Cerebellar cortex (tissue), 1 donor: ENCODE data around the gene CACNA1I.

ENCODE experiments used
- DNase-seq: peaks from one replicate; pipeline ENCODE4 v3.0.0-alpha.2; 2015; ENCODE audit warnings: low spot score

CACNA1I gene

DNA sequence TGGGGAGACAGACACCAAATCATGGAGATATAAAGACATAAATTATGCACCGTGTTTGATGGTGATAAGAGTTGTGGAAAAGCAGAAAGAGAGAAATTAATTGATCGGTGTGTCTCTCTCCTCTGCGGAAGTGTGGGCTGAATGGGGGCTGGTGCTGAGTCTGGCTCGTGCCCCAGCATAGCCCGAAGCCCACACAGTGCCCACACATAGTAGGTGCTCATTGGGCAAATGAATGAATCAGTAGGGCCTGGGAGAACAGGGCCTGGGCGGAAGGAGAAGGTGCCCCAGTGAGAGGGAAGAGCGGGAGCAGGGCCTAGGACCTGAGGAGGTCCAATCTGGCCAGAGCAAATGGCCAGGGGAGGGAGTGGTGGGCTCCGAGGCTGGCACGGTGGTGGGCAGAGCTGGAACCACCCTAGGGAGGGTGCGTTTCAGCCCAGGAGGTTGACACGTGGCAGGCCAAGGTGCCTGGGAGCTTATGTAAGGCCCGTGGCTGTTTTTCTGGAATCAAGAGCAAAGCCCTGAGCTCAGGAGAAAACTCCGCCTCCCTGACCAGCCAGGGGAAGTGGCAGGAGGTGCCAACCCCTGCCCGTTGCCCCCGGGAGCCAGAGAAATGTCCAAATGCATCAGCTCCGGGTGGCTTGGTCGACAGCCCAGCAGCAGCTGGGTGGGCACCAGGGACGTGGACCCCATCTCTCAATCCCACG is 2.1 kb upstream of the CACNA1I start:
- no peak for DNase-seq

GRCh38 chr22:39569066-39569465 is 1.5 kb upstream of the CACNA1I start:
- no peak for DNase-seq

DNA sequence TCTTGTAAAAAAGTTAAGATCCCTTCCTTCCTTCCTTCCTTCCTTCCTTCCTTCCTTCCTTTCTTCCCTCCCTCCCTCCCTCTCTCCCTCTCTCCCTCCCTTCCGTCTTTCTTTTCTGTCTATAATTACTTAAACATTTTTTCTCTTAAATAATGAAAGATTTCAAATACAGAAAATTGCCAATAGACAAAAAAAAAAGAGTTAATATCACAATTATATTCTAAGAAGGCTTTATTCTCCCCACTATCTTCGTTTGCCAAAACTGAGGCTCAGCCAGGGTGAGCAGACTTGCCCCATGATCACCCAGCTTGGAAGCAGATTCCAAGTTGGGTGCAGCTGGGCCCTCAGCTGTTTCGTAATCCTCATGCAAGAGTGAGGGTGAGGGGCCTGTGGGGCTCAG is 327 bp upstream of the CACNA1I start:
- DNase-seq = no peak

DNA sequence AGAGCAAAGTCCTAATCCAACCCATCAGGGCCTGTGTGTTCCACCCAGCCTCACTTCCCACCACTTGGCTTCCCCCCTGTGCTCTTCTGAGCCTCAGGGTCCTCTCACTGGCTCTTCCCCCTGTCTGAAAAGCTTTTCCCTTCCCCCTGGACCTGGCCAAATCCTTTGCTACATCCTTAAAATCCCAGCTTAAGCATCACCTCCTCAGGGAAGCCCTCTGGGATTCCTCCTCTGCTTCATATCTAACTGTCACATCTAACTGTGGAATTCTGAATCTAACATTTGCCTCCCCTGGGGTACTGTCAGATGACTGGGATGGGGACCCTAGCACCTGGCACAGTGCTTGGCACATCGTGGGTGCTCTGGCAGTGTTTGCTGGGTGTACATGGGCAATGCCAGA is 985 bp downstream of the CACNA1I start:
- no peak for DNase-seq

DNA sequence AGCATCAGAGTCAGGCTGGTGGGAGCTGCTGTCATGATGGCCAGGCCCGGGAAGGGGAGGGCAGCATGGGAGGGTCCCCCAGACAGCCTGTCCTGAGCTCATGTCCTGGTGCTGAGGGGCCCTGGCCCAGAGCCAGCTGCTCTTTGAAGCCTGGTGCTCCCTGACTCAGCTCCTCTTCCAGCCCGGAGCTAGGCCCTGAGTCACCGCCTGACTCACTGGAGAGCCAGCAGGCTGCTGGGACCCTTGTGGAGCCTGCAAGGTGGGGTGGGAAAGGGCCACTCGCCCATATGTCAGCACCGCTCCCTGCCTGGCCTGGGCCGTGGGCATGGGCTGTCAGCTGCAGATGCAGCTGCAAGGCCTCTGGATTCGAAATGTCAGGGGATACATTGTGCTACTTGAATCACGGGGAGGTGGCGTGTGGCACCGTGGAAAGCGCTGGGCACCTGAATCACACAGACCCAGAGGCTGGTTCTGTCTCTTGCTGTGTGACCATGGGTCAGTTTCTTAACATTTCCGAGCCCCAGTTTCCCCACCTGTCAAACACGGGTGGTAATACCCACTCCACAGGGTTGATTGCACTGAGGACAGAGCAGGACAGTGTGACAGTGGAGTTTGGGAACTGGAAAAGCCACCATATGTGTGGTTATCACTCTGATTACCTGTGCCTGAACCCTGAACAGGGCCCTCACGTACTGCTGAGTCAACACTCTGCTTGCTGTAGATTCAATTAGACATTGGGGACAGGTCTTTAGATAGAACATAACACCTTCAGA is 4.4 kb downstream of the CACNA1I start:
- no peak for DNase-seq

DNA sequence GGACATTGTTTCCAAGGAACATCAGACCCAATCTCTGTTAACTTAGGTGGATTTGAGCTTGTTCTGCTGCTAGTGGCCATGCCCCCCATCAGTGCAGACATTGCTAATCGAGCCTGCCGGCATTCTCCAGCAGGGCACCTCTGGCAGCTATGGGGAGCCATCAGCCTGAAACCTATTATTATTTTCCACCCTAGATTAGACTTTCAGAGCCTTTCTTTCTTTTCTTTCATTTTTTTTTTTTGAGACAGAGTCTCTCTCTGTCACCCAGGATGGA is 4.9 kb downstream of the CACNA1I start:
- DNase-seq = no peak

- DNase-seq = no peak
Measured at GRCh38 chr22:39576027-39576426, 5.5 kb downstream of the CACNA1I start.

GRCh38 chr22:39577366-39577765 is 6.8 kb downstream of the CACNA1I start:
- DNase-seq = no peak

GRCh38 chr22:39577900-39578299 is 7.3 kb downstream of the CACNA1I start:
- DNase-seq = no peak

DNA sequence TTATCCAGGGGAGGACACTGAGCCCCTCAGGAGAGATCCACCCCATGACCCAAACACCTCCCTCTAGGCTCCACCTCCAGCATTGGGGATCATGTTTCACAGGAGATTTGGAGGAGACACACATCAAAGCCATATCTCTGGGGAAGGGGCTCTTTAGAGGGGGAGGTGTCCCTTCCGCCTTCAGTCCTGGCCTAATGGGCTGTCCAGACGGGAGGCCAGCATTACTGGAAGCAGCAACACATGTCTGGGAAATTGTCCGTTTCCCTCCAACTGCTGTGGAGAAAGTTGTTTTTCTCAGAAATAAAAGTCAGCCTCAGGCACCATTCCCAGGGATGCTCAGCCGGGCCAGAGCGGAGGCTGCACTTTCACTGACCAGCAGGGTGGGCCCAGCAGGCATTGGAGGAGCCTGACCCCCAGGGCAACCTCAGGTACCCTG is 9.5 kb downstream of the CACNA1I start:
- no peak for DNase-seq

GRCh38 chr22:39580795-39581194 is 10.2 kb downstream of the CACNA1I start:
- no peak for DNase-seq

GRCh38 chr22:39581303-39581702 is 10.8 kb downstream of the CACNA1I start:
- DNase-seq = no peak

DNA sequence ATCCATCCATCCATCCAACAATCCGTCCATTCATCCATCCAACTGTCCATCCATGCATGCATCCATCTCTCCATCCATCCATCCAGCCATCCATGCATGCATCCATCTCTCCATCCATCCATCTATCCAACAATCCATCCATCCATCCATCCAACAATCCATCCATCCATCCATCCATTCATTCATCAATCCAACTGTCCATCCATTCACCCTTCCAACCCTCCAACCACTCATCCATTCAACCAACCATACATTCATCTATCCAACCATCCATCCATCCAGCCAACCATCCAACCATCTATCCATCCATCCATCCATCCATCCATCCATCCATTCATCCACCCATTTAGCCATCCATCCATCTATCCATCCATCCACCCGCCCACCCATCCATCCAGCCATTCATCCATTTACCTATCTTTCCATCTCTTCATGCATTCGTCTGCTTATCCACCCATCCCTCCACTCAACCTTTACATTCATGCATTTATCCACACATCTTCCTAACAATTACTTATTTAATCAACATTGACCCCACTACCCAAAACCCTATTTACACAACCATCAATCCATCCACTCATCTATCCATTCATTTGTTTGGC is 12.6 kb downstream of the CACNA1I start:
- no peak for DNase-seq

GRCh38 chr22:39589875-39590274 is 19.3 kb downstream of the CACNA1I start:
- DNase-seq = peak; percentile 28

DNA sequence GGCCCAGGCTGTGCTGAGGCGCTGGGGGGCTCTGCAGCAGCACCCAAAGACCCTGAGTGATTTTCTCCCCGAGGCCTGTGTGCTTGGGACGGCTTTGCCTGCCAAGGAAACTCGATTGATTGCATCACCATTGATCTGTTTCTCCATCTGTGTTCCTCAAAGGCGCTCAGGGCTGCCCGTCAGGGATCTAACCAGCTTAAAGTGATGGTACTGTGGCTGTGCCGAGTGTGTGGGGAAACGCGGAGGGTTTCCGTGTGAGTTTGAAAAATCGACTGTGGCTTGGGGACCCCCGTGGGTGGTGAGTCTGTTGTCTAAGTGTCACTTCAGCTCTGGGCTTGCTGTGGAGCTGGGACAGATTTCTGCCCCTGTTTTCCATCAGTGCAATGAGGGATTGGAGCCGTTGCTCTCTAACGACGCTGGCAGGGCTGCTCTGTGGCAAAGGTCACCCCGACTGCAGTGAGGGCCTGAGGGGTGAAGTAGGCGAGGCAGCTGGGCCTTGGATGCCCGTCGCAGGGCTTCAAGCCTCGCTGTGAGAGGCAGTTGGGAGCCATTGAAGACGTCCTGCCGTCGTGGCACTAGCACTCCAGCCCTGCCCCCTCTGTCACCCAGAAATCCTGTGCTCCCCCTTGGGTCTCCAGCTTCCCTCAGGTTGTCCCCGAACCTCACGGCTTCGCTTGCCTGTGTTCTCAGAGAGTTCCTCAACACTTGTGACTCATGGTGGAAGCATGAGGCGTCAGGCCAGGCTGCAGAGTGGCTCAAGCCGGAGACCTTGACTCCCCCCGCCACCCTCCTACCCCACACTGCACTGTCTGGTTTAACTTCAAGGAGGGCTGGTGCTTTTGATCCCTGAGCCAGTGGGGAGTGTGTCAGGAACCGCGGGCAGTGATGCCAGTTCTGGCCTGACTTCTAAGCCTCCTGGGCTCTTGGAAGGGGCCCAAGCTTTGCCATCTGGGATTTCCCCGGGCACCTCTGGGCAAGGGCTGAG is 21.8 kb downstream of the CACNA1I start:
- DNase-seq = peak; percentile 46

DNA sequence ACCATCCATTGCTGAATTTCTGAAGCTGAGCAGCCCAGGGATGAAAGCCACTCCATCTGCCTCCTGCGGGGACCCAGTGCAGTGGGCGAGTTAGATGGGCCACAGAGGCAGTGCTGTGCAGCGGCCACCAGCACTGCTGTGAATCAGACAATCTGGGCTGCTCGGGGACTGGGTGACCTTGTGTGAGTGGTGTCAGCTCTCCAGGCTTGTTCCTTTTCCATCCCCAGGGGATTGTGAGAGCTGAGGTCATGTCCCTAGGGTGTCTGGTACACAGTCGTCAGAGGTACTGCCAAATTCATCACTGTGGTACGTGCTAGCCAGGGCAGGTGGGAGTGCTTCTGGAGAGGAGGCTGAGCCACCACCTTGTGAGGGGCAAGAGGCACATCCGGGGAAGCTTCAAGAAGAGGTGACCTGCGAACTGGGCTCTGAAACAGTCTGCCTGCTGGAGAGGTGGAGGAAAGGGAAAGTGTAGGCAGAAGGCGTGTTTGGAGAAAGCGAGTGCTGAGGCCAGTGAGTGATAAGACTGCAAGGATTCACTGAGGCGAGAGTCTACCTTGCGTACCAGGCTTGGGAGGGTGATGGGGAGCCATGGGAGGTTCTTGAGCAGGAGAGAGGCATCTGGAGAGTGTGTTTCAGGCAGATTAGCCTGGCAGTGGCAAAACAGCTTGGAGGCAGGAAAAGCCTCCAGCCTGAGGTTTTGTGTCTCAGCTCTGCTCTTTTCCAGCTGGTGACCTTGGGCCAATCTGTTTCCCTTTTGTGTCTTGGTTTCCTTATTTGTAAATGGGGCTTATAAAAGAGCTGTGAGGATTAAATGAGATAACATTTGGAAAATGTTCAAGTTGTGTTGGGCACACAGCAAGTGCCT is 22.7 kb downstream of the CACNA1I start:
- no peak for DNase-seq

- DNase-seq = no peak
Measured at GRCh38 chr22:39593931-39594285, 23.4 kb downstream of the CACNA1I start.

GRCh38 chr22:39594411-39594810 is 23.9 kb downstream of the CACNA1I start:
- no peak for DNase-seq

- no peak for DNase-seq
Measured at GRCh38 chr22:39595622-39596172, 25.1 kb downstream of the CACNA1I start.

DNA sequence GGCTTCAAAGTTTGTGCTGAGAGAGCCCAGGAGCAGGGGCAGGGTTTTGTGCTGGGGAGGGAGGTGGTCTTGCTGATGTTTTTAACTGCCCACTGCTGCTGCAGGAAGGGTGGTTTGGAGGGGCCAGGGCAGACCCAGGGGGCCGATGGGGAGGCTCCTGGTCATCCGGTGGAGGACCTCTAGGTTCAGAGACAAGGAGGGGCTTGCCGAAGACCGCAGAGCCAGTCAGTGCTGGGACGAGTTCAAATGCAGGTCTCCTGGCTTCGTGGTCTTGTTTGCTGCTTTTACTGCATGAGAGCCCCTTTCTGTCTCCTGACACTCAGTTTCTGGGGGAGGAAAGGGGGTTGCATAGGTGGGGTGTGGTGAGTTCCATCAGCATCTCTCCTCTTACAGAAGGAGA is 26.0 kb downstream of the CACNA1I start:
- DNase-seq = no peak

GRCh38 chr22:39597236-39597869 is 26.8 kb downstream of the CACNA1I start:
- no peak for DNase-seq
